Endothelial cell of umbilical vein (primary cell): Measurements from ENCODE around the gene RAB1B. TPM values are rescaled to one million over a fixed set of nuclear protein-coding genes. Genes with fewer than 3 reads are reported as not detected.

Source experiments
- BruUV-seq: library from RNA; stranded (reverse); fragments of 400-500 nt; replicated peaks from 2 replicates; lab custom pipeline; 2021; lab: Mats Ljungman, UMichigan
- CTCF ChIA-PET: fragments of 300-600, 350-600 bp; sonication (Branson Sonifier 250); formaldehyde crosslinking; loops from one replicate; lab custom pipeline; 2021; ENCODE audit warnings: antibody characterized with exemption, inconsistent platforms; lab: Charles Lee
- POLR2A ChIA-PET: fragments of 300-600, 350-600 bp; sonication (Branson Sonifier 250); formaldehyde crosslinking; loops from one replicate; lab custom pipeline; 2021; ENCODE audit warnings: antibody characterized with exemption, inconsistent platforms; lab: Charles Lee
- DNase-seq: peaks from one replicate; pipeline ENCODE4 v3.0.0-alpha.2; 2011; ENCODE audit warnings: low read depth, low spot score
- FAIRE-seq: peaks from 2 replicates; lab custom pipeline; 2011; peaks lifted over from hg19 to GRCh38; lab: Jason Lieb, UNC
- H2AFZ ChIP-seq: 2 replicates; pipeline ENCODE4 v1.6.0; 2012; ENCODE audit warnings: low read depth, low read length, control low read depth, inconsistent platforms
- H3K27ac ChIP-seq: 2 replicates; pipeline ENCODE4 v1.5.1; 2011; ENCODE audit warnings: low read depth, mild to moderate bottlenecking, control low read depth, low read length, moderate library complexity; ENCODE audit not compliant: insufficient read depth
- H3K27me3 ChIP-seq, 2 experiments: 2 replicates each; pipeline versions ENCODE4 v1.6.0 to v1.6.1; 2011; ENCODE audit warnings: low read length in 2 of 2, mixed read lengths in 1 of 2; ENCODE audit not compliant: control insufficient read depth in 2 of 2, insufficient read depth in 2 of 2
- H3K36me3 ChIP-seq, 2 experiments: 2 replicates in 1 of 2; 3 replicates in 1 of 2; pipeline ENCODE4 v1.5.1; 2011; ENCODE audit warnings: low read length in 2 of 2, mild to moderate bottlenecking in 1 of 2, moderate library complexity in 1 of 2; ENCODE audit not compliant: control insufficient read depth in 2 of 2, insufficient read depth in 2 of 2; ENCODE audit errors: extremely low read depth in 1 of 2
- H3K4me1 ChIP-seq: 3 replicates; pipeline ENCODE4 v1.5.1; 2011; ENCODE audit warnings: mild to moderate bottlenecking, low read length; ENCODE audit not compliant: control insufficient read depth, insufficient read depth; ENCODE audit errors: extremely low read depth
- H3K4me2 ChIP-seq: 2 replicates; pipeline ENCODE4 v1.6.1; 2011; ENCODE audit warnings: low read length, control low read depth, mixed read lengths; ENCODE audit not compliant: insufficient read depth
- H3K4me3 ChIP-seq, 3 experiments: fragments of 200-600 bp in 1 of 3; sonication (generic), shearing (Covaris generic) in 1 of 3; replicated peaks in 1 of 3; 2 replicates each; pipeline ENCODE4 v1.5.1; 2011 to 2016; ENCODE audit warnings: control low read depth in 3 of 3, low read length in 3 of 3, mild to moderate bottlenecking in 2 of 3, inconsistent platforms in 1 of 3, low read depth in 1 of 3, moderate library complexity in 1 of 3; ENCODE audit not compliant: insufficient read depth in 1 of 3
- H3K79me2 ChIP-seq: 2 replicates; pipeline ENCODE4 v1.6.0; 2012; ENCODE audit warnings: low read length, inconsistent platforms; ENCODE audit not compliant: control insufficient read depth, insufficient read depth
- H3K9ac ChIP-seq: replicated peaks from 2 replicates; pipeline ENCODE3; 2011; ENCODE audit warnings: low read length, control low read depth; ENCODE audit not compliant: insufficient read depth; ENCODE audit errors: extremely low read depth
- H3K9me1 ChIP-seq: replicated peaks from 3 replicates; pipeline ENCODE4 v1.6.0; 2011; ENCODE audit warnings: mild to moderate bottlenecking, low read length; ENCODE audit not compliant: control insufficient read depth, insufficient read depth; ENCODE audit errors: extremely low read depth
- H3K9me3 ChIP-seq: replicated peaks from 2 replicates; pipeline ENCODE4 v1.5.1; 2012; ENCODE audit warnings: low read length, inconsistent platforms; ENCODE audit not compliant: control insufficient read depth, insufficient read depth
- H4K20me1 ChIP-seq: replicated peaks from 2 replicates; pipeline ENCODE3; 2011; ENCODE audit warnings: mild to moderate bottlenecking, low read length; ENCODE audit not compliant: control insufficient read depth, insufficient read depth; ENCODE audit errors: extremely low read depth
- EZH2 ChIP-seq: IDR thresholded peaks from 2 replicates; pipeline ENCODE4 v1.6.1; 2012; ENCODE audit warnings: borderline replicate concordance, low read depth, mild to moderate bottlenecking, moderate library complexity, low read length, inconsistent platforms; ENCODE audit not compliant: severe bottlenecking
- FOS ChIP-seq: IDR thresholded peaks from 2 replicates; pipeline ENCODE4 v1.6.1; 2011; ENCODE audit warnings: mild to moderate bottlenecking, low read length, moderate library complexity, borderline replicate concordance; ENCODE audit not compliant: insufficient read depth
- GATA2 ChIP-seq: IDR thresholded peaks from 2 replicates; pipeline ENCODE4 v1.7.0; 2011; ENCODE audit warnings: low read depth, mild to moderate bottlenecking, moderate library complexity, mixed read lengths, low read length; ENCODE audit not compliant: insufficient read length, insufficient read depth
- JUN ChIP-seq: IDR thresholded peaks from 2 replicates; pipeline ENCODE4 v1.6.1; 2011; ENCODE audit warnings: borderline replicate concordance, low read depth; ENCODE audit not compliant: insufficient read length, insufficient read depth
- MAX ChIP-seq: IDR thresholded peaks from 2 replicates; pipeline ENCODE4 v1.6.1; 2011; ENCODE audit not compliant: insufficient read depth, insufficient read length
- POLR2AphosphoS5 ChIP-seq: IDR thresholded peaks from 2 replicates; pipeline ENCODE4 v1.6.1; 2012; ENCODE audit warnings: low read depth, mild to moderate bottlenecking, control low read depth, low read length, moderate library complexity; ENCODE audit not compliant: insufficient read depth
- dilution Hi-C: fragments of 300-500 bp; cut with MboI; formaldehyde crosslinking; loops from one replicate; pipeline ENCODE4 v1.15.0; 2019; ENCODE audit warnings: low sequenced_read_pairs; ENCODE audit not compliant: extremely low pct_ligation_motif_present
- intact Hi-C: fragments of 100-400 bp; cut with micrococcal nuclease; formaldehyde crosslinking; loops from one replicate; pipeline ENCODE4 v1.10.0; 2022
- polyA plus RNA-seq, 4 experiments: library from polyadenylated mRNA; depleted of rRNA in 3 of 4; stranded (reverse) in 3 of 4; unstranded in 1 of 4; fragments of >200 nt; gene quantifications; 2 replicates each; pipeline versions ENCODE4 v1.2.1 to v1.2.3, GENCODE V29; 2011 to 2012; ENCODE audit warnings: missing spikeins in 1 of 4
- total RNA-seq: library from RNA; stranded (reverse); gene quantifications from 2 replicates; pipeline ENCODE4 v1.2.3, GENCODE V29; 2021

The RAB1B gene
- total and polyA plus RNA-seq, 2 donors (not counting 3 experiments of a cell fraction or from before 2014, with no cell fraction given): 171 to 383 TPM

GRCh38 chr11:66221726-66222236, 46.7 kb upstream of the RAB1B start:
- TF ChIP-seq FOS (no peak), POLR2AphosphoS5 (no peak), GATA2 (no peak), EZH2 (no peak), MAX (no peak), JUN (no peak)

More at GRCh38 chr11:66221726-66222236, 46.7 kb upstream of the RAB1B start:
- Histone ChIP-seq H3K27me3 (no peaks in the 10 kb centered on the region), H3K36me3 (peaks cover 4 to 26% of the 10 kb centered on the region in 2 experiments), H3K4me3 (no peak overlapping the region), H3K4me2 (no peak overlapping the region), H3K79me2 (no peaks in the 10 kb centered on the region), H3K9ac (no peak overlapping the region), H3K9me1 (no peaks in the 10 kb centered on the region), H4K20me1 (no peaks in the 10 kb centered on the region), H3K4me1 (no peaks in the 10 kb centered on the region), H3K27ac (no peak overlapping the region), H2AFZ (no peak overlapping the region), H3K9me3 (no peaks in the 10 kb centered on the region)
- intact Hi-C loops (loop anchor here (1.0 to 2.0 kb wide), 3 partner anchors 37 to 61 kb away; partner anchors contain the start of gene RAB1B), dilution Hi-C loops (no loop called here)
- CTCF ChIA-PET: interaction anchor here (0.7 to 2.4 kb wide), 18 partner anchors 8 to 146 kb away, joined by 3 to 25 read pairs (median 4); partner anchors contain the start of gene YIF1A
- no TSS peak for BruUV-seq
- FAIRE-seq (no peak), DNase-seq (no peak)
- POLR2A ChIA-PET: no interaction called here
